Measurements from ENCODE around the gene COL11A1.
A peak's percentile ranks its signal among the peaks of the same experiment; 100 is the strongest.
"Not testable (repeated sequence)": the region's sequence is repeated elsewhere in the genome, so short reads cannot be mapped to it uniquely, and the experiment has no call there.

Gene COL11A1

GRCh38 chr1:103075316-103076000, 32.9 kb downstream of the COL11A1 start:
- no peak for DNase-seq (ENCODE audit: low read depth)

- no peak for DNase-seq (ENCODE audit: low read depth)
Measured at GRCh38 chr1:103074224-103074623, 34.1 kb downstream of the COL11A1 start.

- no peak for DNase-seq (ENCODE audit: low read depth)
Measured at GRCh38 chr1:103069201-103069600, 39.1 kb downstream of the COL11A1 start.

GRCh38 chr1:103063921-103064320, 44.4 kb downstream of the COL11A1 start:
- no peak for DNase-seq (ENCODE audit: low read depth)

GRCh38 chr1:103058391-103058790, 49.9 kb downstream of the COL11A1 start:
- DNase-seq (ENCODE audit: low read depth): no peak

GRCh38 chr1:103056423-103056822, 51.9 kb downstream of the COL11A1 start:
- no peak for DNase-seq (ENCODE audit: low read depth)

GRCh38 chr1:103028110-103028509, 80.2 kb downstream of the COL11A1 start:
- DNase-seq (ENCODE audit: low read depth): not testable (repeated sequence)

- no peak for DNase-seq (ENCODE audit: low read depth)
Measured at GRCh38 chr1:103025858-103026409, 82.4 kb downstream of the COL11A1 start.

GRCh38 chr1:103024051-103024450, 84.3 kb downstream of the COL11A1 start:
- no peak for DNase-seq (ENCODE audit: low read depth)

GRCh38 chr1:103002005-103002404, 106.3 kb downstream of the COL11A1 start:
- no peak for DNase-seq (ENCODE audit: low read depth)

- no peak for DNase-seq (ENCODE audit: low read depth)
Measured at GRCh38 chr1:102978874-102979273, 129.4 kb downstream of the COL11A1 start.

- DNase-seq (ENCODE audit: low read depth): no peak
Measured at GRCh38 chr1:102977292-102977691, 131.0 kb downstream of the COL11A1 start.

GRCh38 chr1:102970496-102971078, 137.7 kb downstream of the COL11A1 start:
- peak; percentile 5 for DNase-seq (ENCODE audit: low read depth)

- no peak for DNase-seq (ENCODE audit: low read depth)
Measured at GRCh38 chr1:102967786-102968185, 140.5 kb downstream of the COL11A1 start.

GRCh38 chr1:102961549-102961948, 146.8 kb downstream of the COL11A1 start:
- DNase-seq (ENCODE audit: low read depth): no peak

- DNase-seq (ENCODE audit: low read depth): no peak
Measured at GRCh38 chr1:102954576-102954975, 153.7 kb downstream of the COL11A1 start.

GRCh38 chr1:102952400-102952799, 155.9 kb downstream of the COL11A1 start:
- no peak for DNase-seq (ENCODE audit: low read depth)

- no peak for DNase-seq (ENCODE audit: low read depth)
Measured at GRCh38 chr1:102942324-102942723, 166.0 kb downstream of the COL11A1 start.

GRCh38 chr1:102941366-102941947, 166.9 kb downstream of the COL11A1 start:
- no peak for DNase-seq (ENCODE audit: low read depth)

GRCh38 chr1:102937401-102937800, 170.9 kb downstream of the COL11A1 start:
- DNase-seq (ENCODE audit: low read depth): no peak

GRCh38 chr1:102933362-102933761, 175.0 kb downstream of the COL11A1 start:
- DNase-seq (ENCODE audit: low read depth): not testable (repeated sequence)

GRCh38 chr1:102919659-102920058, 188.7 kb downstream of the COL11A1 start:
- DNase-seq (ENCODE audit: low read depth): no peak

- DNase-seq (ENCODE audit: low read depth): no peak
Measured at GRCh38 chr1:102901996-102902395, 206.3 kb downstream of the COL11A1 start.

All from CMK (cell line).